Colonic mucosa (tissue), 4 donors: ENCODE data around the gene GLTP. TPM values are rescaled to one million over a fixed set of nuclear protein-coding genes. Genes with fewer than 3 reads are reported as not detected.
"Not testable (repeated sequence)": the region's sequence is repeated elsewhere in the genome, so short reads cannot be mapped to it uniquely, and the experiment has no call there.

ENCODE experiments used
- DNase-seq: peaks from one replicate; pipeline ENCODE4 v3.0.0-alpha.2; 2020
- H3K27ac ChIP-seq: fragments of 200-600 bp; one replicate; pipeline ENCODE4 v1.8.0; 2021
- H3K27me3 ChIP-seq: fragments of 200-600 bp; one replicate; pipeline ENCODE4 v1.8.0; 2021
- H3K36me3 ChIP-seq: fragments of 200-600 bp; one replicate; pipeline ENCODE4 v1.8.0; 2021
- H3K4me1 ChIP-seq: fragments of 200-600 bp; one replicate; pipeline ENCODE4 v1.8.0; 2021; ENCODE audit warnings: mild to moderate bottlenecking
- H3K4me3 ChIP-seq: fragments of 200-600 bp; one replicate; pipeline ENCODE4 v1.8.0; 2021
- H3K9ac ChIP-seq, 2 donors: one replicate each; pipeline ENCODE4 v1.7.0; 2013; ENCODE audit warnings: control low read depth in 2 of 2, low read depth in 2 of 2, low read length in 2 of 2
- H3K9me3 ChIP-seq: fragments of 200-600 bp; one replicate; pipeline ENCODE4 v1.8.0; 2021
- intact Hi-C: fragments of 100-400 bp; cut with DNase I; formaldehyde crosslinking; loops from one replicate; pipeline ENCODE4 v1.14.1; 2022
- total RNA-seq, 2 donors: library from RNA; stranded (reverse); fragmentation: NEBNext Ultra II Directional in 1 of 2; extraction: Animal tissue kit (Norgen Biotek cat#: 25700) in 1 of 2; gene quantifications; one replicate each; pipeline ENCODE4 v1.2.1, GENCODE V29; 2021
- TF ChIP-seq, protein P1 (sequence below): fragments of 200-600 bp; IDR thresholded peaks from one replicate; pipeline ENCODE4 v1.8.0; 2022; ENCODE audit warnings: antibody characterized with exemption, mild to moderate bottlenecking
- donor health status: healthy.
- donor health status: DM: no; HTN: no; CAD: no.
- donor health status: DM: no; HTN: no; CAD: no.

The GLTP gene, protein sequence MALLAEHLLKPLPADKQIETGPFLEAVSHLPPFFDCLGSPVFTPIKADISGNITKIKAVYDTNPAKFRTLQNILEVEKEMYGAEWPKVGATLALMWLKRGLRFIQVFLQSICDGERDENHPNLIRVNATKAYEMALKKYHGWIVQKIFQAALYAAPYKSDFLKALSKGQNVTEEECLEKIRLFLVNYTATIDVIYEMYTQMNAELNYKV
- total RNA-seq = 10 to 100 TPM; 72.0 to 76.3 TPM

DNA sequence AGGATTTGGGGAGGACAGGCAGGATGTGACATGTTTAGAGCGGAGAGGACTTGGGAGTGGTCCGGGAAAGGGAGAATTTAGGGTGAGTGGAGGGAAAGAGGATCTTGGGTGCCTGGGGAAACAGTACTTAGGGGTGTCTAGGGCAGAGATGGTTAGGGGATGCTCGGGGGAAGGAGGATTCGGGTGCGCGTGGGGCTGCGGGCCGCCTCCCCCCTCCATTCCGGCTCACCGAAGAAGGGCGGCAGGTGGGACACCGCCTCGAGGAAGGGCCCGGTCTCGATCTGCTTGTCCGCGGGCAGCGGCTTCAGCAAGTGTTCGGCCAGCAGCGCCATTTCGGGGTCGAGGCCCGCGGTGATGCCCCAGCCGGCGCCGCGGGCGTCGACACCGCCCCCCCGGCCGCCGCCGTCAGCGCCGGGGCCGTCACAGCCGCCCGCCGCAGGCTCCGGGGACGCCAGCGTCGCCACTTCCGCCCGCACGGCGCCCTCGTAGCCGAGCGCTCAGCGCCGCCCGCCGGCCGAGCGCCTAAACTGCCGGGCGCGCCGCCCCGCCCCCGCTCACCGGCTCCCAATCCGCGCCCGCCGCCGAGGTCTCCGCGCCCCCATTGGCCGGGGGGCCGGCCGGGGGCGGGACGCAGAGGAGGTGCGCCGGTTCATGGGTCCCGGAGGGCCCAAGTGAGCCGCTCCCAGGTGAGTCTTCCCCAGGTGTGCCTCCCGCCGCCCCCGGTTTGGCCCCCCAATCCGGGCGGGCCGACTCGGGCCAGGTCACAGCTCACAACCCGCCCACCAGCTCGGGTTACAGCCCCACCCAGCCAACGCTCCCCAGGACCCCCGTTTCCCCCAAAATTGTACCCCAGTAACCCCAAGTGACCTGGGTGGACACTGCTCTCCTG is at the start of gene GLTP:
GLTP (minus strand) TSS at position 499 of the 889 bp plus-strand sequence; CDS start at position 332, 167 bp downstream.
- intact Hi-C loops = loop anchor here (5.0 kb wide), 1 partner anchor 73 kb away; no protein-coding TSS in a partner anchor
- Histone ChIP-seq H3K27ac (peak within 1 kb of the TSS; percentile 26), H3K9me3 (no peaks in the 10 kb centered on the region), H3K36me3 (no peaks in the 10 kb centered on the region), H3K4me1 (peaks cover 5% of the 10 kb centered on the region), H3K4me3 (peak within 1 kb of the TSS; percentile 68), H3K27me3 (no peaks in the 10 kb centered on the region), H3K9ac (peak within 1 kb of the TSS; percentile 85 to 88)
- TF ChIP-seq, protein P1, sequence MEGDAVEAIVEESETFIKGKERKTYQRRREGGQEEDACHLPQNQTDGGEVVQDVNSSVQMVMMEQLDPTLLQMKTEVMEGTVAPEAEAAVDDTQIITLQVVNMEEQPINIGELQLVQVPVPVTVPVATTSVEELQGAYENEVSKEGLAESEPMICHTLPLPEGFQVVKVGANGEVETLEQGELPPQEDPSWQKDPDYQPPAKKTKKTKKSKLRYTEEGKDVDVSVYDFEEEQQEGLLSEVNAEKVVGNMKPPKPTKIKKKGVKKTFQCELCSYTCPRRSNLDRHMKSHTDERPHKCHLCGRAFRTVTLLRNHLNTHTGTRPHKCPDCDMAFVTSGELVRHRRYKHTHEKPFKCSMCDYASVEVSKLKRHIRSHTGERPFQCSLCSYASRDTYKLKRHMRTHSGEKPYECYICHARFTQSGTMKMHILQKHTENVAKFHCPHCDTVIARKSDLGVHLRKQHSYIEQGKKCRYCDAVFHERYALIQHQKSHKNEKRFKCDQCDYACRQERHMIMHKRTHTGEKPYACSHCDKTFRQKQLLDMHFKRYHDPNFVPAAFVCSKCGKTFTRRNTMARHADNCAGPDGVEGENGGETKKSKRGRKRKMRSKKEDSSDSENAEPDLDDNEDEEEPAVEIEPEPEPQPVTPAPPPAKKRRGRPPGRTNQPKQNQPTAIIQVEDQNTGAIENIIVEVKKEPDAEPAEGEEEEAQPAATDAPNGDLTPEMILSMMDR = peak; percentile 17
- peak; percentile 84 for DNase-seq

DNA sequence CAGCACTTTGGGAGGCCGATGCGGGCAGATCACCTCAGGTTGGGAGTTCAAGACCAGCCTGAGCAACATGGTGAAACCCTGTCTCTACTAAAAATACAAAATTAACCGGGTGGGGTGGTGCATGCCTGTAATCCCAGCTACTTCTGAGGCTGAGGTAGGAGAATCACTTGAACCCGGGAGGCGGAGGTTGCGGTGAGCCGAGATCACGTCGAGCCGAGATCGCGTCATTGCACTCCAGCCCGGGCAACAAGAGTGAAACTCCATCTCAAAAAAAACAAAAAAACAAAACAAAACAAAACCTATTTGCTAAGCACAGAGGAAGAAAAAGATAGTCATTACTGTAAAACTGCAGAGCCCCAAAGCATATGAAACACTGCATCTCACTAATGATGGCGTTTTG is 49.0 kb upstream of the GLTP start:
- H3K4me1 ChIP-seq, H3K36me3 ChIP-seq, H3K9ac ChIP-seq, H3K27ac ChIP-seq, H3K9me3 ChIP-seq, DNase-seq, H3K27me3 ChIP-seq, H3K4me3 ChIP-seq, intact Hi-C loops: not testable (repeated sequence)

DNA sequence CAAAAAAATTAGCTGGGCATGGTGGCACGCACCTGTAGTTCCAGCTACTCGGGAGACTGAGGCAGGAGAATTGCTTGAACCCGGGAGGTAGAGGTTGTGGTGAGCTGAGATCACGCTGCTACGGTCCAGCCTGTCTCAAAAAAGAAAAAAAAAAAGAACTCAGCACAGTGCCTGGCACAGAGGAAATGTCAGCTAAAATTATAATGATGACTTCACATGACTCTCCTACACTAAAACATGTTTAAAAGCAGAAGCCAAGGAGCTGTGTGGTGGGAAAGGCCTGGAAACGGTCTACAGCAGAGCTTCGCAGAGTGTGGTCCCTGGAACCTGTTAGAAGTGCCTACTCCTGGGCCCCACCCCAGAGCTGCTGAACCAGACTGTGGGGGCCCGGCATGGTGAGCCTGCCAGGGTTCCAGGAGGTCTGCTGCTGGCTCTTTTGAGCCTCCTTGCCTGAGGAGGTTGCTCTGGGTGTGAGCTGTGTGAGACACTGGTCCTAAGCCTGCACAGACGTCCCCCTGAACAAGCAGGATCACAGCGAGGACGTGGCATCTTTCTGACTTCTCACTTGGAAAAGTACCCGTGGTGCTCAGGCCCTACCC is 47.8 kb upstream of the GLTP start:
- Histone ChIP-seq H3K27me3 (no peaks in the 10 kb centered on the region), H3K36me3 (peaks cover 2% of the 10 kb centered on the region)
- no peak for DNase-seq

DNA sequence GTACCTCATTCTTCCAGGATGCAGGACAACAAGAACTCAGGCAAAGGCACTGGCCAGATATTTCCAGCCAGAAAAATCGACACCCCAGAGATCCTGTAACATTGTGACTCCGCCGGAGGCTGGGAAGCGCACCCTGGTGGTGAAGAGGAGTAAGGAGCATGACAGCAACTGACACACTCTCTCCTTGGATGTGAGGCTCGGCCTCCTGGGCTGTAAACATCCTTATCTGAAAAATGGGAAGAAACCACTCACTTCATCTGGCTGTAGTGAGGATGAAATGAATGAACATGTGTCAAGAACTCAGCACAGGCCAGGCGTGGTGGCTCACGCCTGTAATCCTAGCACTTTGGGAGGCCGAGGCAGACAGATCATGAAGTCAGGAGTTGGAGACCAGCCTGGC is 47.3 kb upstream of the GLTP start:
- intact Hi-C loops = no loop called here
- Histone ChIP-seq H3K36me3 (no peaks in the 10 kb centered on the region), H3K27me3 (no peaks in the 10 kb centered on the region), H3K9me3 (no peaks in the 10 kb centered on the region), H3K4me1 (no peaks in the 10 kb centered on the region), H3K4me3 (no peak overlapping the region), H3K27ac (no peak overlapping the region), H3K9ac (no peak overlapping the region)
- peak; percentile 40 for DNase-seq
- TF ChIP-seq, protein P1 = peak; percentile 56

More for the DNA sequence above, 47.8 kb upstream of the GLTP start:
- no peak overlapping the region for H3K27ac ChIP-seq
- H3K9me3 ChIP-seq = no peaks in the 10 kb centered on the region
- H3K4me1 ChIP-seq = no peaks in the 10 kb centered on the region
- TF ChIP-seq, protein P1 = no peak
- H3K4me3 ChIP-seq = no peak overlapping the region
- no peak overlapping the region for H3K9ac ChIP-seq
- intact Hi-C loops = no loop called here

DNA sequence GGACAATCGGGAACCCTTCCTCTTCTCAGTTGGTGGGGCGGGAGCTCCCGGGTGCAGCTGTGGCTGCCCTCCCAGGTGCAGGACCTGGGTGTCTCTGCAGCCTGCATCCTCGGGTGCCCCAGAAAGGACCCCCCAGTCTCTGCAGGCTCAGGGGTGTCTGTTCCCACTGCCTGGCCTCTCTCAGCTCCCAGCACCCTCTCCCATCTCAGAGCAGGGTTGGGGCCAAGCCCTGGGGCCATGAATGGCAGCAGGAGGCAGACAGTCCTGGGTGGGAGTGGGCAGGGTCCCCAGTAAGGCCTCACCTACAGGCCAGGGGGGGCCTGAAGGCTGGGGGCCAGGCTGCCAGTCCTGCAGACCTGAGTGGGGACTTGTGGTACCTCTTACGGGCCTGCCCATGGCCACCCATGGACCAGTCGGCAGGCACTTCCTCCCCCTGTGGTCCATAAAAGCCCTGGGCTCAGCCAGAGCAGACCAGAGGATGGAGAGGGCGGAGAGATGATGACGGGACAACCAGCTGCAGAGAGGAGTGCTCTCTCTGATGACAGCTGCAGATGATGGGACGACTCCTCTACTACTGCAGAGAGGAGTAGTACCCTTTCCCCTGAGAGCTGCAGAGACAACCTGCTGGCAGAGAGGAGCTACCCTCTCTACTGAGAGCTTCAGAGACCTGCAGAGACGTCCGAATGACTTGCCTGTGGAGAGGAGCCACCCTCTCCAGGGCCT is 46.3 kb upstream of the GLTP start:
- Histone ChIP-seq H3K27ac (no peak overlapping the region), H3K9ac (no peak overlapping the region), H3K27me3 (no peaks in the 10 kb centered on the region), H3K36me3 (no peaks in the 10 kb centered on the region), H3K4me3 (no peak overlapping the region), H3K9me3 (no peaks in the 10 kb centered on the region), H3K4me1 (no peaks in the 10 kb centered on the region)
- no peak for DNase-seq
- intact Hi-C loops = no loop called here
- TF ChIP-seq, protein P1 = no peak
